HCT116 (cell line): ENCODE results near the gene AFAP1L2. TPM values are rescaled to one million over a fixed set of nuclear protein-coding genes. Genes with fewer than 3 reads are reported as not detected.
"Not testable (repeated sequence)": the region's sequence is repeated elsewhere in the genome, so short reads cannot be mapped to it uniquely, and the experiment has no call there.

Experiments used
- ATAC-seq: fragments of 200-7000 bp; cut with Tn5 transposase; 2 replicates; pipeline ENCODE4 v1.9.1; 2020; ENCODE audit warnings: mild to moderate bottlenecking, moderate library complexity
- BruUV-seq: library from RNA; stranded (reverse); fragments of 400-500 nt; replicated peaks from 2 replicates; lab custom pipeline; 2021; lab: Mats Ljungman, UMichigan
- CTCF ChIA-PET: fragments of 300-600 bp; sonication (Branson Sonifier 250); formaldehyde crosslinking; loops from one replicate; lab custom pipeline; 2021; ENCODE audit warnings: antibody characterized with exemption; lab: Charles Lee
- POLR2A ChIA-PET: fragments of 300-600, 350-600 bp; sonication (Branson Sonifier 250); formaldehyde crosslinking; loops from one replicate; lab custom pipeline; 2021; ENCODE audit warnings: antibody characterized with exemption; lab: Charles Lee
- RAD21 ChIA-PET, 2 experiments: fragments of 300-600 bp; sonication (Branson Sonifier 250); formaldehyde crosslinking; loops; one replicate each; lab custom pipeline; 2023; ENCODE audit warnings: low total read pairs in 2 of 2; ENCODE audit not compliant: uncharacterized antibody in 2 of 2, unreplicated experiment in 2 of 2, low non-redundant PET in 1 of 2; lab: Charles Lee
- DNase-seq: peaks from one replicate; pipeline ENCODE4 v3.0.0-alpha.2; 2010; ENCODE audit warnings: low read depth, low spot score
- H2AFZ ChIP-seq: fragments of 200-600 bp; shearing (Covaris generic), sonication (generic); 2 replicates; pipeline ENCODE4 v1.6.1; 2017; ENCODE audit warnings: low read depth, mixed run types, mixed read lengths, antibody characterized with exemption, low read length; ENCODE audit not compliant: poor library complexity, severe bottlenecking
- H3K27ac ChIP-seq: 2 replicates; pipeline ENCODE4 v1.5.1; 2012; ENCODE audit warnings: low read depth, low read length
- H3K27me3 ChIP-seq: fragments of 200-600 bp; sonication (generic); 2 replicates; pipeline ENCODE4 v1.6.1; 2016; ENCODE audit warnings: mixed run types, low read length, mixed read lengths; ENCODE audit not compliant: insufficient read depth
- H3K36me3 ChIP-seq, 2 experiments: fragments of 200-500 bp in 1 of 2; fragments of 200-600 bp in 1 of 2; sonication (Bioruptor generic) in 1 of 2; sonication (generic) in 1 of 2; 2 replicates each; pipeline versions ENCODE4 v1.5.1 to v1.6.1; 2014 to 2016; ENCODE audit warnings: low read length in 2 of 2, inconsistent platforms in 1 of 2, mixed read lengths in 1 of 2, mixed run types in 1 of 2; ENCODE audit not compliant: insufficient read depth in 2 of 2, control insufficient read depth in 1 of 2
- H3K4me1 ChIP-seq, 2 experiments: fragments of 200-600 bp in 1 of 2; sonication (generic) in 1 of 2; 2 replicates each; pipeline versions ENCODE4 v1.5.1 to v1.6.1; 2012 to 2017; ENCODE audit warnings: low read length in 2 of 2, inconsistent platforms in 1 of 2, mild to moderate bottlenecking in 1 of 2, mixed read lengths in 1 of 2, mixed run types in 1 of 2, moderate library complexity in 1 of 2; ENCODE audit not compliant: insufficient read depth in 2 of 2, control insufficient read depth in 1 of 2
- H3K4me2 ChIP-seq: fragments of 200-600 bp; sonication (generic); 2 replicates; pipeline ENCODE4 v1.6.1; 2017; ENCODE audit warnings: mixed run types, low read length, mixed read lengths
- H3K4me3 ChIP-seq, 2 experiments: fragments of 200-600 bp in 1 of 2; sonication (generic) in 1 of 2; replicated peaks in 1 of 2; 2 replicates each; pipeline ENCODE4 v1.5.1; 2011 to 2016; ENCODE audit warnings: low read length in 2 of 2, control low read depth in 1 of 2, low read depth in 1 of 2, mild to moderate bottlenecking in 1 of 2, mixed read lengths in 1 of 2, mixed run types in 1 of 2
- H3K79me2 ChIP-seq: fragments of 200-600 bp; sonication (generic); 2 replicates; pipeline ENCODE4 v1.6.1; 2017; ENCODE audit warnings: mild to moderate bottlenecking, mixed run types, low read length, moderate library complexity, mixed read lengths; ENCODE audit not compliant: insufficient read depth
- H3K9ac ChIP-seq: fragments of 200-600 bp; sonication (generic); 2 replicates; pipeline ENCODE4 v1.6.1; 2016; ENCODE audit warnings: low read length, mixed read lengths
- H3K9me2 ChIP-seq: fragments of 200-600 bp; sonication (generic), shearing (Covaris generic); 2 replicates; pipeline ENCODE4 v1.6.1; 2017; ENCODE audit warnings: mixed run types, mild to moderate bottlenecking, moderate library complexity; ENCODE audit not compliant: insufficient read depth
- H3K9me3 ChIP-seq, 2 experiments: fragments of 200-500 bp in 1 of 2; fragments of 200-600 bp in 1 of 2; sonication (Bioruptor generic) in 1 of 2; sonication (generic) in 1 of 2; 2 replicates each; pipeline ENCODE4 v1.6.1; 2014 to 2017; ENCODE audit warnings: low read length in 2 of 2, mixed read lengths in 2 of 2, inconsistent platforms in 1 of 2, low read depth in 1 of 2, mild to moderate bottlenecking in 1 of 2, mixed run types in 1 of 2, moderate library complexity in 1 of 2; ENCODE audit not compliant: control insufficient read depth in 1 of 2, insufficient read depth in 1 of 2
- H4K20me1 ChIP-seq: fragments of 200-600 bp; sonication (generic), shearing (Covaris generic); 2 replicates; pipeline ENCODE4 v1.6.1; 2017; ENCODE audit warnings: mixed run types, mild to moderate bottlenecking, moderate library complexity; ENCODE audit not compliant: insufficient read depth
- ATF3 ChIP-seq: IDR thresholded peaks from 2 replicates; pipeline ENCODE4 v1.6.1; 2012
- CEBPB ChIP-seq: IDR thresholded peaks from 2 replicates; pipeline ENCODE4 v1.6.1; 2012; ENCODE audit warnings: low read depth
- CTCF ChIP-seq, 3 experiments: fragments of 200-600 bp in 1 of 3; sonication (generic) in 1 of 3; IDR thresholded peaks in 2 of 3; conservative IDR thresholded peaks in 1 of 3; 2 replicates each; pipeline ENCODE4 v1.5.1; 2012 to 2017; ENCODE audit warnings: low read depth in 2 of 3, low read length in 2 of 3, antibody characterized with exemption in 1 of 3, borderline replicate concordance in 1 of 3, control low read depth in 1 of 3, mild to moderate bottlenecking in 1 of 3, mixed read lengths in 1 of 3, mixed run types in 1 of 3, moderate library complexity in 1 of 3; ENCODE audit not compliant: insufficient read depth in 1 of 3
- FOSL1 ChIP-seq: IDR thresholded peaks from 2 replicates; pipeline ENCODE4 v1.6.1; 2012; ENCODE audit warnings: low read depth
- JUND ChIP-seq: IDR thresholded peaks from 2 replicates; pipeline ENCODE4 v1.6.1; 2012
- POLR2A ChIP-seq: IDR thresholded peaks from 2 replicates; pipeline ENCODE4 v1.7.0; 2011; ENCODE audit warnings: borderline replicate concordance; ENCODE audit not compliant: insufficient read depth, insufficient read length; ENCODE audit errors: extremely low read depth
- ZBTB33 ChIP-seq: IDR thresholded peaks from 2 replicates; pipeline ENCODE4 v1.6.1; 2011; ENCODE audit warnings: mild to moderate bottlenecking, low read length, moderate library complexity; ENCODE audit not compliant: insufficient replicate concordance; ENCODE audit errors: extremely low read depth
- intact Hi-C: fragments of 100-400 bp; cut with micrococcal nuclease; formaldehyde crosslinking; loops from 2 replicates; pipeline ENCODE4 v1.10.0; 2022
- total RNA-seq: library from RNA; stranded (reverse); gene quantifications from one replicate; pipeline ENCODE4 v1.2.1, GENCODE V29; 2021; ENCODE audit not compliant: unreplicated experiment

Gene AFAP1L2
- total RNA-seq, 1 experiment from 2014 or later: 0.93 TPM

GRCh38 chr10:114349071-114349470 is 55.2 kb downstream of the AFAP1L2 start:
- H3K4me3 ChIP-seq, H3K27ac ChIP-seq, H2AFZ ChIP-seq, H3K4me2 ChIP-seq, H3K27me3 ChIP-seq, H3K9me3 ChIP-seq, H3K79me2 ChIP-seq, intact Hi-C loops, POLR2A ChIA-PET, H4K20me1 ChIP-seq, DNase-seq, H3K36me3 ChIP-seq, H3K4me1 ChIP-seq, ATAC-seq, CTCF ChIA-PET, H3K9ac ChIP-seq, H3K9me2 ChIP-seq, BruUV-seq: not testable (repeated sequence)
- RAD21 ChIA-PET: interaction anchor here in 1 of 2 experiments (0.7 kb wide), 1 partner anchor 45 kb away, joined by 4 read pairs; no protein-coding TSS in a partner anchor

GRCh38 chr10:114347791-114348190 is 56.5 kb downstream of the AFAP1L2 start:
- Histone ChIP-seq H3K79me2 (no peaks in the 10 kb centered on the region), H3K27me3 (peaks cover 10% of the 10 kb centered on the region; the same call in 1 of the 2 replicates), H3K9ac (no peak overlapping the region), H3K4me1 (no peaks in the 10 kb centered on the region), H3K9me3 (no peaks in the 10 kb centered on the region), H4K20me1 (no peaks in the 10 kb centered on the region), H3K4me3 (no peak overlapping the region), H3K9me2 (no peaks in the 10 kb centered on the region), H3K36me3 (no peaks in the 10 kb centered on the region), H2AFZ (no peak overlapping the region), H3K4me2 (no peak overlapping the region), H3K27ac (no peak overlapping the region)
- DNase-seq (no peak), ATAC-seq (no peak)
- no peak for TF ChIP-seq FOSL1
- no peak for TF ChIP-seq JUND
- TF ChIP-seq POLR2A: no peak
- TF ChIP-seq ATF3: no peak
- TF ChIP-seq CEBPB: no peak
- no peak for TF ChIP-seq ZBTB33
- no peak for TF ChIP-seq CTCF (IDR thresholded peaks at IDR 0.05 in 2 of 3, conservative IDR thresholded peaks at IDR 0.05 in 1 of 3; ENCODE audit: borderline replicate concordance in 1 of 3, insufficient read depth in 1 of 3, low read depth in 2 of 3, low read length in 2 of 3)
- RAD21 ChIA-PET: no interaction called here
- no TSS peak for BruUV-seq
- POLR2A ChIA-PET: no interaction called here
- intact Hi-C loops: no loop called here
- CTCF ChIA-PET: no interaction called here
